Karpas-422 (cell line): ENCODE measurements around the gene TECPR2. TPM values are rescaled to one million over a fixed set of nuclear protein-coding genes. Genes with fewer than 3 reads are reported as not detected.

Source experiments
- DNase-seq: peaks from one replicate; pipeline ENCODE4 v3.0.0-alpha.2; 2015
- H2AFZ ChIP-seq: fragments of 200-600 bp; sonication (generic); 2 replicates; pipeline ENCODE4 v1.6.1; 2014; ENCODE audit warnings: antibody characterized with exemption, low read length, mixed read lengths
- H3K27ac ChIP-seq: fragments of 200-600 bp; sonication (generic); 2 replicates; pipeline ENCODE4 v1.5.1; 2014; ENCODE audit warnings: mild to moderate bottlenecking, low read length, moderate library complexity
- H3K27me3 ChIP-seq: fragments of 200-600 bp; sonication (generic); 2 replicates; pipeline ENCODE4 v1.6.1; 2014; ENCODE audit warnings: low read length, mixed read lengths
- H3K36me3 ChIP-seq: fragments of 200-600 bp; sonication (generic); 2 replicates; pipeline ENCODE4 v1.6.1; 2014; ENCODE audit warnings: low read length, mixed read lengths; ENCODE audit not compliant: insufficient read depth
- H3K4me1 ChIP-seq: fragments of 200-600 bp; sonication (generic); 2 replicates; pipeline ENCODE4 v1.6.1; 2014; ENCODE audit warnings: mild to moderate bottlenecking, low read length, mixed read lengths
- H3K4me2 ChIP-seq: fragments of 200-600 bp; sonication (generic); 2 replicates; pipeline ENCODE4 v1.6.1; 2014; ENCODE audit warnings: low read length, low read depth, mild to moderate bottlenecking; ENCODE audit not compliant: poor library complexity, severe bottlenecking
- H3K4me3 ChIP-seq: fragments of 200-600 bp; sonication (generic); 2 replicates; pipeline ENCODE4 v1.5.1; 2014; ENCODE audit warnings: mild to moderate bottlenecking, antibody characterized with exemption, low read length, mixed read lengths
- H3K79me2 ChIP-seq: fragments of 200-600 bp; sonication (generic); 2 replicates; pipeline ENCODE4 v1.6.1; 2014; ENCODE audit warnings: mild to moderate bottlenecking, low read length, mixed read lengths
- H3K9ac ChIP-seq: fragments of 200-600 bp; sonication (generic); 2 replicates; pipeline ENCODE4 v1.6.0; 2014; ENCODE audit warnings: low read length
- H3K9me2 ChIP-seq: fragments of 200-600 bp; sonication (generic), shearing (Covaris generic); replicated peaks from 2 replicates; pipeline ENCODE4 v1.6.0; 2014; ENCODE audit warnings: mild to moderate bottlenecking, low read length, moderate library complexity; ENCODE audit not compliant: insufficient read depth
- H3K9me3 ChIP-seq: fragments of 300-700, 200-600 bp; sonication (generic); 2 replicates; pipeline ENCODE4 v1.6.1; 2014; ENCODE audit warnings: low read length, mixed read lengths
- H4K20me1 ChIP-seq: fragments of 200-600 bp; sonication (generic); 2 replicates; pipeline ENCODE4 v1.6.1; 2014; ENCODE audit warnings: mild to moderate bottlenecking, antibody characterized with exemption, low read length, low read depth; ENCODE audit not compliant: insufficient read depth
- total RNA-seq: library from RNA; depleted of rRNA; stranded (reverse); fragments of >200 nt; shearing (Covaris generic); gene quantifications from 2 replicates; pipeline ENCODE4 v1.2.3, GENCODE V29; 2014; ENCODE audit warnings: low replicate concordance

TECPR2 gene
- total RNA-seq, 1 experiment from 2014 or later: 10.3 TPM

DNA sequence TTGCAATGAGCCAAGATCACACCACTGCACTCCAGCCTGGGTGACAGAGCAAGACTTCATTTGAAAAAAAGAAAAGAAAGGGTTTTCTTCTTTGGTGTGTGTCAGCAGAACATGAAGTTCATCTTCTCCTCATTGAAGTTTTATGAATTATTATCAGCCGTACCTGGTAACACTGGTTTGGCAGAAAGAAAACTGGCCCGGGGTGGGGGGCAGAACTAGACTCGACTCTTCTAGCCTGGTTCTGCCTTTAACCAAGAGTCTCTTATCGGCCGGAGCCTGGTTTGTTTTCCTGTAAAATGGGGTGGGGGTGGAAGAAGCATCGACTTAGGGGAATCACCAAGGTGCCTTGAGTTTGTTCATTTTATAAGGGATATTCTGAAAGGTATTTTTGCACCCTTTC is 64.1 kb downstream of the TECPR2 start:
- Histone ChIP-seq H3K4me2 (no peak overlapping the region), H4K20me1 (no peaks in the 10 kb centered on the region), H2AFZ (no peak overlapping the region)

DNA sequence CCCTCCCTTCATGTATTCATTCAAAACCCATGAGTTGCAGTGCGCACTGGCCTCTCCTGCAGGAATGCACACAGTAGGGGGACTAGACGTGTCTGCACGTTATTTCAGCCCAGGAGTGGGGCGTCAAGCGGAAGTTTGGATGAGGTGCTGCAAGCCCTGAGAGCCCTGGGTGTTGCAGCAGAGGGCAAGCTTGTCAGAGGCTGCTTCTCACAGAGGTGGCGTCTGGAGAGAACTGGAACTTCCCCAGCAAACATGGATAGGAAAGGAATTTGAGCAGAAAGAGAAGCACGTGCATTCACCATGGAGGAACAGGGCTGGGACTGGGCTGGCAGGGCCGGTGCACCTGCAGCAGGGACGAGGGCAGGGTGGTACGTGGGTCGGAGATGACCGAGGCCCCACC is 64.9 kb downstream of the TECPR2 start:
- H4K20me1 ChIP-seq: no peaks in the 10 kb centered on the region
- no peak overlapping the region for H2AFZ ChIP-seq
- peaks cover 5% of the 10 kb centered on the region; the same call in 1 of the 2 replicates for H3K4me1 ChIP-seq
- H3K9me2 ChIP-seq: no peaks in the 10 kb centered on the region
- H3K27ac ChIP-seq: no peak overlapping the region
- no peaks in the 10 kb centered on the region for H3K79me2 ChIP-seq
- H3K4me2 ChIP-seq: no peak overlapping the region
- H3K9me3 ChIP-seq: no peaks in the 10 kb centered on the region
- no peaks in the 10 kb centered on the region for H3K27me3 ChIP-seq
- no peak for DNase-seq
- no peak overlapping the region for H3K9ac ChIP-seq
- H3K36me3 ChIP-seq: no peaks in the 10 kb centered on the region
- no peak overlapping the region for H3K4me3 ChIP-seq

More for the DNA sequence above, 64.1 kb downstream of the TECPR2 start:
- H3K27me3 ChIP-seq: no peaks in the 10 kb centered on the region
- H3K36me3 ChIP-seq: no peaks in the 10 kb centered on the region
- H3K4me3 ChIP-seq: no peak overlapping the region
- no peak overlapping the region for H3K9ac ChIP-seq
- H3K9me3 ChIP-seq: no peaks in the 10 kb centered on the region
- DNase-seq: no peak
- H3K79me2 ChIP-seq: no peaks in the 10 kb centered on the region
- no peak overlapping the region for H3K27ac ChIP-seq
- H3K9me2 ChIP-seq: no peaks in the 10 kb centered on the region
- H3K4me1 ChIP-seq: peaks cover 5% of the 10 kb centered on the region; the same call in 1 of the 2 replicates

DNA sequence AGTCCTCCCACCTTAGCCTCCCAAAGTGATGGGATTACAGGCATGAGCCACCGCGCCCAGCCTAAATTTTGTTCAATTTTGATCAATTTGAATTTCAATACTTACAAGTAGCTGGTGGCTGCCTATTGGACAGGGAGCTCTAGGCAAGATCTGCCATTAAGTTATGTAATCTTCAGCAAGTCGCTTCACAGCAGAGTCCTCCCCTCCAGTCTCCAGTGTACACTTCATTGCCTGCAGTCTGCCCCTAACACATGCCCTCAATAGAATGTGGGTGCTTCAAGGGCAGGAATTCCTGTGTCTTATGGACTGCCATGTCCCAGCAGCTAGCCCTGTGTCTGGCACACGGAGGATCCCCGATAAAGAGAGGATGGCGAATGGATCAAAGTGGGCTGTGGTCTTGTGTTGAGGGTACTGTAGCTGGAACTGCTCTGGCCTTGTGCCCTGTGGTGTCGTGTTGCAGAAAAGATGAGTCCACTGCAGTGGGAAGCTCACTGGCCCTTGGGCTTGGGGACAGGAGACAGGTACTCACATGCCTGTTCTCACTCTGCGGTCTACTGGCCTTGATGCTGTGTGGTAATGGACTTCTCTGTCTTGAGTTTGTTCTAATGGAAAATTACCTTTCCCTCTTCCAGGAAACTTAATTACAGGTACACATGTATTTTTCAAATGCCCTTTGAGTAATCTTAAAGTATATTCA is 67.6 kb downstream of the TECPR2 start:
- Histone ChIP-seq H3K4me3 (no peak overlapping the region), H2AFZ (no peak overlapping the region)

DNA sequence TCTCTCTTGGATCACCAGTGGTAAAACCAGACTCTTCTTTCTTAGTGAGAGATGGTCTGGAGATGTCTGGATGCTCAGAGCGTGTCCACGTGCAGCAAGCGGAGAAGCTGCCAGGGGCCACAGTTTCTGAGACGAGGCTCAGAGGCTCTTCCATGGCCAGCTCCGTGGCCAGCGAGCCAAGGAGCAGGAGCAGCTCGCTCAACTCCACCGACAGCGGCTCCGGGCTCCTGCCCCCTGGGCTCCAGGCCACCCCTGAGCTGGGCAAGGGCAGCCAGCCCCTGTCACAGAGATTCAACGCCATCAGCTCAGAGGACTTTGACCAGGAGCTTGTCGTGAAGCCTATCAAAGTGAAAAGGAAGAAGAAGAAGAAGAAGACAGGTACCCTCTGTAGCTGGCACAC is 69.0 kb downstream of the TECPR2 start:
- no peak for DNase-seq
- H3K9me2 ChIP-seq: no peaks in the 10 kb centered on the region
- H3K36me3 ChIP-seq: no peaks in the 10 kb centered on the region
- no peaks in the 10 kb centered on the region for H3K9me3 ChIP-seq
- no peak overlapping the region for H3K4me3 ChIP-seq
- H3K4me1 ChIP-seq: peaks cover 5% of the 10 kb centered on the region; the same call in 1 of the 2 replicates
- no peaks in the 10 kb centered on the region for H3K79me2 ChIP-seq
- no peaks in the 10 kb centered on the region for H3K27me3 ChIP-seq
- H3K4me2 ChIP-seq: no peak overlapping the region
- H4K20me1 ChIP-seq: no peaks in the 10 kb centered on the region
- H3K9ac ChIP-seq: no peak overlapping the region
- no peak overlapping the region for H3K27ac ChIP-seq
- no peak overlapping the region for H2AFZ ChIP-seq

More for the DNA sequence above, 67.6 kb downstream of the TECPR2 start:
- no peaks in the 10 kb centered on the region for H3K36me3 ChIP-seq
- DNase-seq: no peak
- no peak overlapping the region for H3K27ac ChIP-seq
- H3K9me3 ChIP-seq: no peaks in the 10 kb centered on the region
- no peak overlapping the region for H3K4me2 ChIP-seq
- H3K79me2 ChIP-seq: no peaks in the 10 kb centered on the region
- no peak overlapping the region for H3K9ac ChIP-seq
- H4K20me1 ChIP-seq: no peaks in the 10 kb centered on the region
- no peaks in the 10 kb centered on the region for H3K27me3 ChIP-seq
- no peaks in the 10 kb centered on the region for H3K9me2 ChIP-seq
- H3K4me1 ChIP-seq: peaks cover 5% of the 10 kb centered on the region; the same call in 1 of the 2 replicates

DNA sequence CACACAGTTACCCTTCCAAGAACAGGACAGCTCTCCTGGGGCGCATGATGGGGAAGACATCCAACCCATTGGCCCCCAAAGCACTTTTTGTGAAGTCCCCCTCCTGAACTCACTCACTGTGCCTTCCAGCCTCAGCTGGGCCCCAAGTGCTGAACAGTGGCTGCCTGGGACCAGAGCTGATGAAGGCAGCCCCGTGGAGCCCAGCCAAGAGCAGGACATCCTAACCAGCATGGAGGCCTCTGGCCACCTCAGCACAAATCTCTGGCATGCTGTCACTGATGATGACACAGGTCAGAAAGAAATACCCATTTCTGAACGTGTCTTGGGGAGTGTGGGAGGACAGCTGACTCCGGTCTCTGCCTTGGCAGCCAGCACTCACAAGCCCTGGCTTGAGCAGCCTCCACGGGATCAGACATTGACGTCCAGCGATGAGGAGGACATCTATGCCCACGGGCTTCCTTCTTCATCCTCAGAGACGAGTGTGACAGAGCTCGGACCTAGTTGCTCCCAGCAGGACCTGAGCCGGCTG is 72.0 kb downstream of the TECPR2 start:
- Histone ChIP-seq H3K4me1 (peaks cover 5% of the 10 kb centered on the region), H3K9me2 (no peaks in the 10 kb centered on the region), H3K27ac (no peak overlapping the region), H3K4me3 (no peak overlapping the region), H3K9ac (no peak overlapping the region), H3K9me3 (no peaks in the 10 kb centered on the region), H3K36me3 (no peaks in the 10 kb centered on the region), H3K4me2 (no peak overlapping the region), H3K79me2 (no peaks in the 10 kb centered on the region), H2AFZ (no peak overlapping the region), H3K27me3 (no peaks in the 10 kb centered on the region), H4K20me1 (no peaks in the 10 kb centered on the region)
- no peak for DNase-seq

- H3K4me1 ChIP-seq: peaks cover 5% of the 10 kb centered on the region
- peak overlapping the region; percentile 36 for H3K9ac ChIP-seq
- peak; percentile 94 for DNase-seq
- no peaks in the 10 kb centered on the region for H3K36me3 ChIP-seq
- H3K4me3 ChIP-seq: peak overlapping the region; percentile 21
- no peaks in the 10 kb centered on the region for H3K9me2 ChIP-seq
- no peaks in the 10 kb centered on the region for H3K27me3 ChIP-seq
- no peaks in the 10 kb centered on the region for H4K20me1 ChIP-seq
- no peak overlapping the region for H3K27ac ChIP-seq
- H3K4me2 ChIP-seq: peak overlapping the region; percentile 58
- H3K79me2 ChIP-seq: no peaks in the 10 kb centered on the region
- H3K9me3 ChIP-seq: no peaks in the 10 kb centered on the region
- peak overlapping the region; percentile 63; the same call in 1 of the 2 replicates for H2AFZ ChIP-seq
These were observed 75.5 kb downstream of the TECPR2 start for GRCh38 chr14:102437997-102438915.

DNA sequence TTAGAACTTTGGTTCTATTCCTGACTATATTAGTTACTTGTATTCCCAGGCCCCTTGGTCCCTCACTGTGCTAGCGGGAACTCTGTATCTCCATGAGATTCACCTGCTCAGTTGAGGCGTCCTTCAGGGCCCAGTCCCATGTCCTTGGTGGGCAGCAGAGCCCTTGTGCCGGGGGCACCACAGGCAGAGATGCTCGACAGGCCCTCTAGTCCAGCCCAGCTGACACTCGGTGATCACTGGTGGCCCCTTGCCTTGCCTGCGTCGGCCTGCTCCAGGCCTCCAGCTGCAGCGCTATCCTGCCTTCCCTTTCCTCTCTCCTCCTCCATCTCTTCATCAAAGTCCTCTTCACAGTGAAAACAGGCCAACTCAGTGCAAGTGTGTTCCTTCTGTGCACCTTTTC is 76.8 kb downstream of the TECPR2 start:
- Histone ChIP-seq H3K27ac (no peak overlapping the region), H4K20me1 (no peaks in the 10 kb centered on the region), H3K4me3 (no peak overlapping the region), H3K9ac (no peak overlapping the region), H3K9me2 (no peaks in the 10 kb centered on the region), H3K27me3 (no peaks in the 10 kb centered on the region), H3K9me3 (no peaks in the 10 kb centered on the region), H3K4me2 (no peak overlapping the region), H2AFZ (no peak overlapping the region), H3K79me2 (no peaks in the 10 kb centered on the region), H3K4me1 (peaks cover 5% of the 10 kb centered on the region), H3K36me3 (no peaks in the 10 kb centered on the region)
- DNase-seq: no peak

- no peak overlapping the region for H3K9ac ChIP-seq
- H3K4me1 ChIP-seq: peaks cover 5% of the 10 kb centered on the region
- H3K9me3 ChIP-seq: no peaks in the 10 kb centered on the region
- no peaks in the 10 kb centered on the region for H3K79me2 ChIP-seq
- no peaks in the 10 kb centered on the region for H3K9me2 ChIP-seq
- no peaks in the 10 kb centered on the region for H3K36me3 ChIP-seq
- no peak overlapping the region for H3K27ac ChIP-seq
- H3K27me3 ChIP-seq: no peaks in the 10 kb centered on the region
- H4K20me1 ChIP-seq: no peaks in the 10 kb centered on the region
- no peak overlapping the region for H3K4me2 ChIP-seq
- no peak overlapping the region for H2AFZ ChIP-seq
- H3K4me3 ChIP-seq: no peak overlapping the region
- DNase-seq: no peak
These were observed 77.7 kb downstream of the TECPR2 start for GRCh38 chr14:102440392-102440791.
